ENCODE measurements around the gene CABCOCO1.

Gene CABCOCO1

GRCh38 chr10:61758433-61758832, 95.7 kb downstream of the CABCOCO1 start:
- no peak for DNase-seq

GRCh38 chr10:61759751-61760150, 97.0 kb downstream of the CABCOCO1 start:
- DNase-seq = no peak

GRCh38 chr10:61760943-61761824, 98.5 kb downstream of the CABCOCO1 start:
- DNase-seq = no peak

- DNase-seq = no peak
These were observed 99.1 kb downstream of the CABCOCO1 start for GRCh38 chr10:61761825-61762217.

- no peak for DNase-seq
These were observed 101.0 kb downstream of the CABCOCO1 start for GRCh38 chr10:61763778-61764177.

- DNase-seq = no peak
These were observed 101.8 kb downstream of the CABCOCO1 start for GRCh38 chr10:61764486-61764885.

- peak in 3 of 6 experiments; percentile 19 to 22 (median 21) for DNase-seq
These were observed 102.7 kb downstream of the CABCOCO1 start for GRCh38 chr10:61765176-61766087.

GRCh38 chr10:61766927-61767326, 104.2 kb downstream of the CABCOCO1 start:
- DNase-seq = no peak

- DNase-seq = no peak
These were observed 111.3 kb downstream of the CABCOCO1 start for GRCh38 chr10:61774031-61774430.

GRCh38 chr10:61775111-61775510, 112.4 kb downstream of the CABCOCO1 start:
- no peak for DNase-seq

GRCh38 chr10:61776615-61777266, 114.0 kb downstream of the CABCOCO1 start:
- DNase-seq = no peak

GRCh38 chr10:61778137-61778536, 115.4 kb downstream of the CABCOCO1 start:
- no peak for DNase-seq

GRCh38 chr10:61779276-61779675, 116.5 kb downstream of the CABCOCO1 start:
- no peak for DNase-seq

- DNase-seq = no peak
These were observed 117.4 kb downstream of the CABCOCO1 start for GRCh38 chr10:61779950-61780659.

- DNase-seq = no peak
These were observed 118.0 kb downstream of the CABCOCO1 start for GRCh38 chr10:61780732-61781131.

GRCh38 chr10:61781969-61782403, 119.3 kb downstream of the CABCOCO1 start:
- DNase-seq = no peak

GRCh38 chr10:61784354-61785133, 121.8 kb downstream of the CABCOCO1 start:
- no peak for DNase-seq

GRCh38 chr10:61785473-61786105, 122.9 kb downstream of the CABCOCO1 start:
- no peak for DNase-seq

- no peak for DNase-seq
These were observed 124.0 kb downstream of the CABCOCO1 start for GRCh38 chr10:61786728-61787127.

GRCh38 chr10:61787170-61787569, 124.4 kb downstream of the CABCOCO1 start:
- DNase-seq = no peak

GRCh38 chr10:61789031-61789430, 126.3 kb downstream of the CABCOCO1 start:
- DNase-seq = no peak
